GM21717 (cell line): Measurements from ENCODE around the gene PSMC6.

ENCODE experiments used
- ATAC-seq: cut with Tn5 transposase; IDR thresholded peaks from one replicate; pipeline ENCODE4 v1.9.1; 2021; ENCODE audit warnings: mild to moderate bottlenecking, moderate library complexity; ENCODE audit not compliant: unreplicated experiment

PSMC6 gene

GRCh38 chr14:52706724-52707706, at the start of gene PSMC6:
PSMC6 (plus strand) TSS chr14:52707200; CDS start chr14:52707220, 20 bp downstream.
- peak; percentile 95 for ATAC-seq

GRCh38 chr14:52660325-52660724, 46.7 kb upstream of the PSMC6 start:
- ATAC-seq = no peak

- no peak for ATAC-seq
These were observed 46.2 kb upstream of the PSMC6 start for GRCh38 chr14:52660832-52661231.

GRCh38 chr14:52661314-52661713, 45.7 kb upstream of the PSMC6 start:
- ATAC-seq = no peak

GRCh38 chr14:52663850-52664249, 43.1 kb upstream of the PSMC6 start:
- no peak for ATAC-seq

GRCh38 chr14:52678591-52678990, 28.4 kb upstream of the PSMC6 start:
- no peak for ATAC-seq

- no peak for ATAC-seq
These were observed 22.9 kb upstream of the PSMC6 start for GRCh38 chr14:52683985-52684520.

- no peak for ATAC-seq
These were observed 20.8 kb upstream of the PSMC6 start for GRCh38 chr14:52686176-52686575.

GRCh38 chr14:52690983-52691760, 15.8 kb upstream of the PSMC6 start:
- ATAC-seq = no peak

GRCh38 chr14:52692248-52692962, 14.6 kb upstream of the PSMC6 start:
- no peak for ATAC-seq

- no peak for ATAC-seq
These were observed 14.0 kb upstream of the PSMC6 start for GRCh38 chr14:52693036-52693435.

- ATAC-seq = no peak
These were observed 13.5 kb upstream of the PSMC6 start for GRCh38 chr14:52693532-52693931.

GRCh38 chr14:52694761-52695480, 12.1 kb upstream of the PSMC6 start:
- ATAC-seq = peak; percentile 58

- peak; percentile 72 for ATAC-seq
These were observed 11.4 kb upstream of the PSMC6 start, which contains the start of gene ERO1A for GRCh38 chr14:52695481-52696091. ERO1A (minus strand) TSS chr14:52695558; CDS start chr14:52695481, 77 bp downstream.

GRCh38 chr14:52700701-52701172, 6.3 kb upstream of the PSMC6 start:
- no peak for ATAC-seq

GRCh38 chr14:52701223-52701622, 5.8 kb upstream of the PSMC6 start:
- ATAC-seq = no peak

GRCh38 chr14:52703225-52703624, 3.8 kb upstream of the PSMC6 start:
- ATAC-seq = no peak

GRCh38 chr14:52703664-52704063, 3.3 kb upstream of the PSMC6 start:
- no peak for ATAC-seq

- no peak for ATAC-seq
These were observed 714 bp upstream of the PSMC6 start for GRCh38 chr14:52706286-52706685.
